AG08395 (cell line): ENCODE data around the gene KLHL13.

Source experiments
- DNase-seq: peaks from one replicate; pipeline ENCODE4 v3.0.0; 2012; ENCODE audit warnings: mixed read lengths, low spot score

KLHL13 gene

DNA sequence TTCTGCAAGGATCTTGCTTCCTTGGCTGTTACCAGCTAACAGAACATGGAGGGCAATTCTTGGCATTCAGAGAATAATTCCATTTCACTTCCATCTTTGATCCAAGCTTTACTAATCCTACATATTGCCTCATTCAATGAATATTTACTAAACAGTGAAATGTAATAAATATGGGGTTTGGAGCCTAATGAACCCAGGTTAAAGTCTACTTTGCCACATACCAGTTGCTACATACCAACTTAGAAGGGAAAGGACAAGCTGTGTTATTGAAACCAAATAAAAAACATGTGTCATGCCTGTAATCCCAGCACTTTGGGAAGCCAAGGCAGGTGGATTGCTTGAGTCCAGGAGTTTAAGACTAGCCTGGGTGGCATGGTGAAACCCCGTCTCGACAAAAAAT, 265.6 kb downstream of the KLHL13 start:
- no peak for DNase-seq
